ENCODE results near the gene LINC00632.

Gene LINC00632

DNA sequence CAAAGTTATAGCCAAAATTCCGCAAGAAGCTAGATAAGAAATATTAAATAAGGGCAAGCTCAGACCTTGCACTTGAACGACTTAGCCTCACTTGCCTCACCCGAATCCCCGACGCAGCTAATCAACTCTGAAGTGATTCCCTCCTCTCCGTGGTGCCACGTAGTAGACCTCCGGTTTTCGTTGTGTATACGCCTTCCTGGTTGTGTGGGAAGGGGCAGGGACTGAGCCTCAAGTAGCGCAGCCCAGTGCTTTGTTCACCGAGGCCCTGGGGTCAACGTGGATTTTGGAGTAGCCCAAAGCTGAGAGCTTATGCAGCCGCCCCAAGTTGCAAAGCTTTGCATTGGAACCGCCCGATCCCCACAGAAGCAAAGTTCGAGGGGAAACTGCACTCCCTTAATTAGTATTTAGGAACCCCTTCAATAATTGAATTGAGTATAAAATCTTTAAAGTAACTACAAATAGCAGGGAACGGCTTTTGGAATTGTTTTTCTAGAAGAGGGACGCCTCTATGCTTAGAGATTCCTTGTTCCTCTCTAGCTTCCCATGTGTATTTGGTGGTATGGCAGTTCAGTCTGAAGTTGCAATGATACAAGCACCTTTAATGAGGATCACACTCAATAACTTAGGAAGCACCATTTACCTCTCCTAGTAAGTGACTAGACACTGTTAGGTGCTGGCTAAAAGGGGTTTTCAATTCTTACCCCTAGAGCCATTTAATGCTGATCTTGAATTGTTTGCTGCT is 55.7 kb downstream of the LINC00632 start:
- DNase-seq = no peak

DNA sequence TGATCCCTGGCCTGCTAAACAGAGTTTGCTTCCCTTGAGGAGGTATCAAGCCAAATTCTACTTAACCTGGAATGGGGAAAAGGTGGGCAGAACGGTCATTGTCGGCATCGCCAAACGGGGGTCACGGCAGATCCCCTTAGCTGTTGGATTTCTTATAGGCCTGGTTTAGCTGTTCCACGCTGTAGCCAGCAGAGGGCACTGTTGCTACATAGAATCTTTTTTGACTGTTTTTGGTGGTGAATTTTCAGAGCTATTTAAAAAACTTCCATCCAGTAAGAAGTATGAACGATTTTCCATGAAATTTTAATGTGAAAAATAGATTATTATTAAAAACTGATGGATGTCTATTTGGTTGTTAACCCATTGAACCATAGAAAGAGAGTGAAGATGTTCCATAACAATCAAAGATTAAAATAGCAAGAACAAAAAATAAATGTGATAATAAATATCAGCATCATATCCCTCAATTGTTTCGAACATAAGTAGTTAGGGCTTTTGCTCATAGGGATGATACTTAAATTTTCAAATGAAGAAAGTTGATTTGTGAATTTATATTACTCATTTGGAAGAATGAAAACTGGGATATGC is 56.6 kb downstream of the LINC00632 start:
- peak; percentile 12 for DNase-seq

DNA sequence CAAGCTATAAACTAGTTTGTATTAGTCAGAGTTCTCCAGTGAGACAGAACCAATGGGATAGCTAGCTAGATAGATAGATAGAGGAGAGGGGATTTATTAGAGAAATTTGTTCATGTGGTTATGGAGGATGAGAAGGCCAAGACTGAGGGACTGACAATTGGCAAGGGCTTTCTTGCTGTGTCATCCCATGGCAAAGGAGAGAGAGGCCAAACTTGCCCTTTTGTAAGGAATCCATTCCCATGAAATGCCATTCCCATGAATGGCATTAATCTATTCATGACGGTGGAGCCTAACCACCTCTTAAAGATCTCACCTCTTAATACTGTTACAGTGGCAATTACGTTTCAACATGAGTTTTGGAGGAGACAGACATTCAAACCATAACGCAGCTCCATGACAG is 58.1 kb downstream of the LINC00632 start:
- no peak for DNase-seq

DNA sequence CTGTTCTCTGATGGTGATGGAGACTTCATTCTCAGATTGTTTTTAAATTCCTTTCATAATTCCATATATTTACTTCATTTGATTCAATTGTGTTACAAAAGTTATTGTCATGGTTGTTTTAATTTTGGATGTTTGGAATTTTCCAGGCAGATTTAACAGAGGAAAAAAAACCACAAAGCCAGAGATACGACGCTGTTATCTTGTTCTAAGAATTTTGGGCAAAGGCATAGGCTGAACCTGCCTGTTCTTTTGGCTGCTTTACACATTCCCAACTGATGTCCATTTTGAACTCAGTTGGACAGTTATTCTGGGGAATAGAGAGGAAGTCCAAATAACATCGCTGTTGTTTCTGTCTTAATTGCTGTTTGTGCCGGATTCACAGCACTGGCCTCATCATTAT is 65.7 kb downstream of the LINC00632 start:
- DNase-seq = no peak

DNA sequence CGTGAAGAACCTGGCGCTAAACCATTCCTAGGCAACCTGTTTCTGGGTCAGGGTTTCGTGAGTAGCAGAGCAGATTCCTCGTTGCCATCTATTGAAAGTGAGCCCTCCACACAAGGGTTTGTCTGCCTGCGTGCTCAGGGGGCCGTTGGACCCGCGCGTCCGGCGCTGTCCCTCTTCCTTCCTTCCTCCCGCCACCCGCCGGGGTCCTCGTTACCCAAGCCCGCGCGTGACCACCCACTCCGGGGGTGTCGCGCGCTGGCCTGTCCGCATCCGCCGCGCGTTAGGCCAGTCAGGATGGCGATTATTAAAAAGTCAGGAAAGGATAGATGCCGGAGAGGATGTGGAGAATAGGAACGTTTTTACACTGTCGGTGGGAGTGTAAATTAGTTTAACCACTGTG is 66.8 kb downstream of the LINC00632 start:
- no peak for DNase-seq

DNA sequence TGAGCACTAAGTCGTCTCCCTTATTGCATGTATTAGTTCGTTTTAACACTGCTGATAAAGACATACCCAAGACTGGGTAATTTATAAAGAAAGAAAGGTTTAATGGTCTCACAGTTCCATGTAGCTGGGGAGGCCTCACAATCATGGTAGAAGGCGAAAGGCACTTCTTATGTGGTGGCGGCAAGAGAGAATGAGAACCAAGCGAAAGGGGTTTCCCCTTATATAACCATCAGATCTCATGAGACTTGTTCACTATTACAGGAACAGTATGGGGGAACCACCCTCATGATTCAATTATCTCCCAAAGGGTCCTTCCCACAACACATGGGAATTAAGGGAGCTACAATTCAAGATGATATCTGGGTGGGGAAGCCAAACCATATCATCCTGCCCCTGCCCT is 85.1 kb downstream of the LINC00632 start:
- no peak for DNase-seq

DNA sequence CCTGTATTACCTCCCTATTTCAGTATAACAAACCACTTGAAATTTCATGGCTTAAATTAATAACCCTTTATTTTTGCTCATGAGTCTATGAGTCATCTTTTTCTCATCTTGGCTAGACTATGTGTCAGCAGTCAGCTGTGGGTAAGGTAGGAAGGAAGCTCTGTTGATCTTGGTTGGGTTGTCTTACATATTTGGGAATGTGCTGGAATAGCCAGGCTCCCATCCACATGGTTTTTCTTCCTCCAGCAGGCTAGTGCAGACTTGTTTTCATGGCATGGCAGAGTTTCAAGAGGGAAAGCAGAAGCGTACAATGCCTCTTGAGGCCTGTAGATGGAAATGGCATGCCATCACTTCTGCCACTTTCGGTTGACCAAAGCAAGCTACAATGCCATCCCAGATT is 89.7 kb downstream of the LINC00632 start:
- DNase-seq = no peak

DNA sequence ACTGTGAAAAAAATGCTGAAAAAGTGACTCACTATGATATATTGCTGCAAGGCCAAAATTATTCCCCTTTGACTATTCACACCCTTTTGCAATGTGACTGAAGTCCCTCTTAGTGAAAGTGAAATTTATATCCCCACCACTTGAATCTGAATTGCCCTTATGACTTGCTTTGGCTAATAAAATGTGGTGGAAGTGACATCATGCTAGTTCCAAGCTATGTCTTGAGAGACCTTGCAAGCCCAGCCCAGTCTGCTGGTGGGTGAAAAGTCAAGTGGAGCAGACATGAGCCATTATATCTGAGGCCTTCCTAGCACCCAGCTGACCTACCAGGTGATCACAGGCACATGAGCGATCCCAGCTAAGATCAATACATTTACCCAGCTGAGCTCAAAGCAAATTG is 94.7 kb downstream of the LINC00632 start:
- no peak for DNase-seq

DNA sequence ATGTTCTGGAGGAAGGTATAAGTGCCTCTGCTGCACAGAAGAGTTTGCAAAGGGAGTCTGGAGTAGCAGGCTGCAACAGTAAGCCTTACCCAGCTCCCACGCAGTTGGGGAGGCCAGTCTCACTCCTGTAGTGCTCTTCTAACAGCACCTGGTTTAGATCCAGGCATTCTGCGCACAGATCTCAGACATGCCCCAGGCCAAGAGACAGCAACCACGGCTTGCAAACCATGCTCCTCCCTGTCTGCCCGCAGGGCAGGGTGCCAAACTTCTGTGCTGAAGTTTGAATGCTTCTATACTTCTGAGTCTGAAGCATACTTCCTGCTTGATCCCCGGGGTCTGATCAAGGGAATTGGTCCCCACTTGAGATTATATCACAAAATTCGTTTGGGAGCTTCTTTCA is 106.3 kb downstream of the LINC00632 start:
- no peak for DNase-seq

DNA sequence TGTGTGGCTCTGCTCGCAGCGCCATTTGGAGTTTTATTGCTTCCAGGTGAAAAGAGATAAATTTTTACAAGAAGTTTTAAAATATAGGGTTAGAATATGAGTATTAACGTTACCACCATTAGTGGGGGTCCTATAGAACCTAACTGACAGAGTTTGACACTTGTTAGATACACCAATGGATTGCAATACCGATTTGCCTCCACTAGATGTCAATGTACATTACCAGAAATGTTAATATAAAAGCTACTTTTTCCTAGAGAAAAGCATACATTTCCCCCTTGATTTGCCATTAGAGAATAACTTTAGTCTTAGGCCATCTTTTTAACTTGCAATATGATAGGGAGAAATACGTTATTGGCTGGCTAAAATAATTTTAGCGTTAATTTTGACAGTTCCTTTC is 108.4 kb downstream of the LINC00632 start:
- DNase-seq = no peak

DNA sequence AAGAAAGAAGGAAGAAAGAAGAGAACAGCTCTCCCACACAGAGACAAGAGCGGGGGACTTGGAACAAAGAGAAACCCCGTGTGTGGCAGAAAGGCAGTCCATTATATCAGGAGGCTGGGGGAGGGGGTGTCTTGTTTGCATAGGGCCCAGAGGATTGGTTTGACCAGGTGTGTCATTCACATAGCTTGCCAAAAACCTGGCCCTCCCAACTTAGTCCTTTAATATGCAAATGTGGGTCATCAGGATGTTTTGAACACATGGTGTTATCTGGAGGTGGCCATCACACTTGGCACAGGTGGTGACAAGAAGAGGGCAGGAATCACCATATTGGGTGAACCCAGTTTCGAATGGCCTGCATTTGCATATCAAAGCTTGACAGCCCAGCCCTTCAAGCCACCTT is 111.7 kb downstream of the LINC00632 start:
- no peak for DNase-seq

DNA sequence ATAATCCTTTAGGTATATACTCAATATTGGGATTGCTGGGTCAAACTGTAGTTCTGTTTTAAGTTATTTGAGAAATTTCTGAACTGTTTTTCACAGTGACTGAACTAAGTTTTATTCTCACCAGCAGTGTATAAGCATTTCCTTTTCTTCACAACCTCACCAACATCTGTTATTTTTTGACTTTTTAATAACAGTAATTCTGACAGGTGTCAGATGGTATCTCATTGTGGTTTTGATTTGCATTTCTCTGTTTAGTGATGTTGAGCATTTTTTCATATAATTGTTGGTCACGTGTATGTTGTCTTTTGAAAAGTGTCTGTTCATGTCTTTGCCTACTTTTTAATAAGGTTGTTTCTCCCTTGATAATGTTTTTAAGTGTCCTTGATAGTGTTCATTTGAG is 112.6 kb downstream of the LINC00632 start:
- no peak for DNase-seq

DNA sequence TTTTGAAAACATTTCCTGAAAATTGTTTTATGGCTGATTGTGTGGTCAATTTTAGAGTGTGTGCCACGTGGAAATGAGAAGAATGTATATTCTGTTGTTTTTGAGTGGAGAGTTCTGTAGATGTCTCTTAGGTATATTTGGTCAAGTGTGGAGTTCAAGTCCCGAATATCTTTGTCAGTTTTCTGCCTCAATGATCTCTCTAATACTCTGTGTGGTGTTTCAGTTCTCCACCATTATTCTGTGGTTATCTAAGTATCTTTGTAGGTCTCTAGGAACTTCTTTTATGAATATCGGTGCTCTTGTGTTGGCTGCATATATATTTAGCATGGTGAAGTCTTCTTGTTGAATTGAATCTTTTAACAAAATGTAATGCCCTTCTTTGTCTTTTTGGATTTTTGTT is 113.3 kb downstream of the LINC00632 start:
- no peak for DNase-seq

DNA sequence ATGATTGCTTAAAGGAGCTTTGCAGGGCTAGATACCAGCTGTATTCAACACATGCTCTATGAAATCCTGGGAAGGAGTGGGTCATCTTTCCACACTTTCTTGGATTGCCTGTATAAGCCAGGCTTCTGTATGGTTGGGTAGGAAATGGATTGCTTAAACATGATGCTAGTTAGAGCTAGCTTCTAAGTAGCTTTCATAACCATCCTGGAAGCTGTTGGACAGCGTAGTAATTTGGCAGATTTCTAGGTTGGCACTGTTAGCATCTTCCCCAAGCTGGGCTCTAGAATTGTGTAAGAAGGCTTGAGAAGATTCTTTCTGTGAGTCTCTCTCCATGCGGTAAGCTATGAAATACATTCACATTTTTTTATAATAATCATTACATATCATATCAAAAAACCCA is 127.3 kb downstream of the LINC00632 start:
- no peak for DNase-seq

Measured in NCI-H1694 (cell line).